Measurements from ENCODE around the gene ZNF491. TPM values are rescaled to one million over a fixed set of nuclear protein-coding genes. Genes with fewer than 3 reads are reported as not detected.

Gene ZNF491
- total RNA-seq, 1 donor from 2014 or later: 12.9 TPM

Other genes with a start within 250 kb of the ZNF491 start
- gene ELOF1, start 239.3 kb upstream of the ZNF491 start, total RNA-seq: 14.2 TPM
- gene ACP5, start 220.9 kb upstream of the ZNF491 start, total RNA-seq: 0.78 TPM
- gene ZNF627, start 201.0 kb upstream of the ZNF491 start, total RNA-seq: 82.0 TPM
- 18.6 TPM for gene ZNF823, start 59.6 kb upstream of the ZNF491 start, total RNA-seq
- 70.2 TPM for gene ZNF441, start 31.5 kb upstream of the ZNF491 start, total RNA-seq
- gene ZNF440, start 15.8 kb downstream of the ZNF491 start, total RNA-seq: 20.9 TPM
- gene ZNF439, start 50.2 kb downstream of the ZNF491 start, total RNA-seq: 36.5 TPM
- 20.4 TPM for gene ZNF69, start 89.3 kb downstream of the ZNF491 start, total RNA-seq
- 18.9 TPM for gene ZNF700, start 126.6 kb downstream of the ZNF491 start, total RNA-seq
- 6.7 TPM for gene ZNF763, start 166.5 kb downstream of the ZNF491 start, total RNA-seq
- 19.5 TPM for gene ZNF433, start 237.2 kb downstream of the ZNF491 start, total RNA-seq

All from occipital lobe (tissue), 1 donor.